ENCODE data around the gene USH2A.
A peak's percentile ranks its signal among the peaks of the same experiment; 100 is the strongest.

The USH2A gene

GRCh38 chr1:215844777-215845176 lies 578.5 kb downstream of the USH2A start:
- DNase-seq = no peak

GRCh38 chr1:215844266-215844665 lies 579.0 kb downstream of the USH2A start:
- DNase-seq = no peak

- DNase-seq = no peak
Observed at GRCh38 chr1:215842905-215843304, 580.3 kb downstream of the USH2A start.

- DNase-seq = no peak
Observed at GRCh38 chr1:215835951-215836350, 587.3 kb downstream of the USH2A start.

- DNase-seq = no peak
Observed at GRCh38 chr1:215833941-215834729, 589.1 kb downstream of the USH2A start.

GRCh38 chr1:215830226-215830810 lies 592.9 kb downstream of the USH2A start:
- no peak for DNase-seq

- DNase-seq = no peak
Observed at GRCh38 chr1:215825056-215825455, 598.2 kb downstream of the USH2A start.

GRCh38 chr1:215824245-215824644 lies 599.0 kb downstream of the USH2A start:
- DNase-seq = no peak

GRCh38 chr1:215819114-215819513 lies 604.1 kb downstream of the USH2A start:
- no peak for DNase-seq

GRCh38 chr1:215807911-215808436 lies 615.3 kb downstream of the USH2A start:
- DNase-seq = no peak

GRCh38 chr1:215807218-215807617 lies 616.0 kb downstream of the USH2A start:
- DNase-seq = no peak

- no peak for DNase-seq
Observed at GRCh38 chr1:215797859-215798258, 625.4 kb downstream of the USH2A start.

- no peak for DNase-seq
Observed at GRCh38 chr1:215794156-215794555, 629.1 kb downstream of the USH2A start.

- no peak for DNase-seq
Observed at GRCh38 chr1:215793180-215793579, 630.1 kb downstream of the USH2A start.

- DNase-seq = peak; percentile 68
Observed at GRCh38 chr1:215792446-215792845, 630.8 kb downstream of the USH2A start.

- no peak for DNase-seq
Observed at GRCh38 chr1:215789981-215790380, 633.3 kb downstream of the USH2A start.

GRCh38 chr1:215786997-215787396 lies 636.3 kb downstream of the USH2A start:
- DNase-seq = no peak

- no peak for DNase-seq
Observed at GRCh38 chr1:215780641-215781040, 642.6 kb downstream of the USH2A start.

GRCh38 chr1:215780139-215780538 lies 643.1 kb downstream of the USH2A start:
- DNase-seq = no peak

- no peak for DNase-seq
Observed at GRCh38 chr1:215779729-215780128, 643.5 kb downstream of the USH2A start.

- no peak for DNase-seq
Observed at GRCh38 chr1:215777370-215777925, 645.8 kb downstream of the USH2A start.

- no peak for DNase-seq
Observed at GRCh38 chr1:215776336-215776735, 646.9 kb downstream of the USH2A start.

GRCh38 chr1:215772151-215772550 lies 651.1 kb downstream of the USH2A start:
- DNase-seq = no peak

- no peak for DNase-seq
Observed at GRCh38 chr1:215768303-215768702, 654.9 kb downstream of the USH2A start.
